NT2/D1 (cell line): ENCODE measurements around the gene L3MBTL4.

Experiments
- DNase-seq: peaks from one replicate; pipeline ENCODE4 v3.0.0-alpha.2; 2011; ENCODE audit warnings: low read depth, low spot score
- H3K27me3 ChIP-seq: 2 replicates; pipeline ENCODE4 v1.6.0; 2011; ENCODE audit warnings: mild to moderate bottlenecking; ENCODE audit not compliant: insufficient read length, insufficient read depth
- H3K36me3 ChIP-seq: 2 replicates; pipeline ENCODE4 v1.6.1; 2011; ENCODE audit warnings: mild to moderate bottlenecking, low read length, mixed read lengths; ENCODE audit not compliant: insufficient read depth, insufficient read length
- H3K4me1 ChIP-seq: 2 replicates; pipeline ENCODE4 v1.5.1; 2011; ENCODE audit not compliant: insufficient read depth, insufficient read length
- H3K4me3 ChIP-seq: 2 replicates; pipeline ENCODE4 v1.5.1; 2011; ENCODE audit warnings: low read depth; ENCODE audit not compliant: insufficient read length
- H3K9ac ChIP-seq: 2 replicates; pipeline ENCODE4 v1.6.0; 2011; ENCODE audit warnings: low read depth; ENCODE audit not compliant: insufficient read length
- H3K9me3 ChIP-seq: 2 replicates; pipeline ENCODE4 v1.5.1; 2011; ENCODE audit warnings: mild to moderate bottlenecking, low read length; ENCODE audit not compliant: insufficient read depth
- SUZ12 ChIP-seq: IDR thresholded peaks from 2 replicates; pipeline ENCODE4 v1.6.1; 2011; ENCODE audit not compliant: insufficient read length, insufficient read depth; ENCODE audit errors: extremely low read depth
- YY1 ChIP-seq: IDR thresholded peaks from 2 replicates; pipeline ENCODE4 v1.6.1; 2011; ENCODE audit not compliant: insufficient read length, insufficient read depth
- ZNF274 ChIP-seq: IDR thresholded peaks from 2 replicates; pipeline ENCODE4 v1.6.1; 2011; ENCODE audit warnings: mild to moderate bottlenecking, low read depth, low read length

The L3MBTL4 gene

GRCh38 chr18:6174983-6175745, 239.5 kb downstream of the L3MBTL4 start:
- no peak overlapping the region for H3K9ac ChIP-seq
- H3K9me3 ChIP-seq: no peaks in the 10 kb centered on the region
- no peaks in the 10 kb centered on the region for H3K36me3 ChIP-seq
- H3K4me1 ChIP-seq: no peaks in the 10 kb centered on the region
- TF ChIP-seq YY1 (no peak), ZNF274 (no peak), SUZ12 (no peak)
- no peaks in the 10 kb centered on the region for H3K27me3 ChIP-seq
- no peak overlapping the region for H3K4me3 ChIP-seq
- DNase-seq: no peak

GRCh38 chr18:6170604-6171003, 244.1 kb downstream of the L3MBTL4 start:
- Histone ChIP-seq H3K36me3 (no peaks in the 10 kb centered on the region), H3K4me3 (no peak overlapping the region), H3K27me3 (no peaks in the 10 kb centered on the region), H3K9ac (no peak overlapping the region), H3K9me3 (no peaks in the 10 kb centered on the region), H3K4me1 (no peaks in the 10 kb centered on the region)
- TF ChIP-seq SUZ12: no peak
- TF ChIP-seq YY1: no peak
- no peak for TF ChIP-seq ZNF274
- no peak for DNase-seq

GRCh38 chr18:6161549-6161948, 253.2 kb downstream of the L3MBTL4 start:
- no peaks in the 10 kb centered on the region for H3K4me1 ChIP-seq
- TF ChIP-seq SUZ12: no peak
- TF ChIP-seq YY1: no peak
- no peak for TF ChIP-seq ZNF274
- no peak overlapping the region for H3K9ac ChIP-seq
- H3K36me3 ChIP-seq: no peaks in the 10 kb centered on the region
- DNase-seq: no peak
- H3K27me3 ChIP-seq: no peaks in the 10 kb centered on the region
- H3K4me3 ChIP-seq: no peak overlapping the region
- peaks cover 11% of the 10 kb centered on the region; the same call in 1 of the 2 replicates for H3K9me3 ChIP-seq

GRCh38 chr18:6159426-6159825, 255.3 kb downstream of the L3MBTL4 start:
- no peaks in the 10 kb centered on the region for H3K4me1 ChIP-seq
- TF ChIP-seq YY1: no peak
- TF ChIP-seq ZNF274: no peak
- TF ChIP-seq SUZ12: no peak
- H3K36me3 ChIP-seq: no peaks in the 10 kb centered on the region
- no peak for DNase-seq
- H3K9ac ChIP-seq: no peak overlapping the region
- H3K27me3 ChIP-seq: no peaks in the 10 kb centered on the region
- peaks cover 11% of the 10 kb centered on the region; the same call in 1 of the 2 replicates for H3K9me3 ChIP-seq
- no peak overlapping the region for H3K4me3 ChIP-seq

GRCh38 chr18:6158958-6159357, 255.8 kb downstream of the L3MBTL4 start:
- Histone ChIP-seq H3K9me3 (peaks cover 11% of the 10 kb centered on the region; the same call in 1 of the 2 replicates), H3K4me1 (no peaks in the 10 kb centered on the region), H3K4me3 (no peak overlapping the region), H3K36me3 (no peaks in the 10 kb centered on the region), H3K9ac (no peak overlapping the region), H3K27me3 (no peaks in the 10 kb centered on the region)
- no peak for DNase-seq
- TF ChIP-seq ZNF274: no peak
- no peak for TF ChIP-seq YY1
- no peak for TF ChIP-seq SUZ12

- no peak for DNase-seq
- H3K4me1 ChIP-seq: no peaks in the 10 kb centered on the region
- H3K27me3 ChIP-seq: no peaks in the 10 kb centered on the region
- H3K9me3 ChIP-seq: no peaks in the 10 kb centered on the region
- no peak overlapping the region for H3K9ac ChIP-seq
- no peaks in the 10 kb centered on the region for H3K36me3 ChIP-seq
- TF ChIP-seq ZNF274 (no peak), SUZ12 (no peak), YY1 (no peak)
- no peak overlapping the region for H3K4me3 ChIP-seq
Measured at GRCh38 chr18:6156446-6156845, 258.3 kb downstream of the L3MBTL4 start.

- TF ChIP-seq SUZ12 (no peak), YY1 (no peak), ZNF274 (no peak)
- Histone ChIP-seq H3K4me3 (no peak overlapping the region), H3K9me3 (no peaks in the 10 kb centered on the region), H3K27me3 (no peaks in the 10 kb centered on the region), H3K36me3 (no peaks in the 10 kb centered on the region), H3K9ac (no peak overlapping the region), H3K4me1 (no peaks in the 10 kb centered on the region)
- no peak for DNase-seq
Measured at GRCh38 chr18:6155707-6156106, 259.0 kb downstream of the L3MBTL4 start.
